H1 (cell line): ENCODE data around the gene TSPEAR. TPM values are rescaled to one million over a fixed set of nuclear protein-coding genes. Genes with fewer than 3 reads are reported as not detected.

Experiments
- CTCF ChIA-PET: fragments of 300-600 bp; sonication (Branson Sonifier 250); formaldehyde crosslinking; loops from one replicate; lab custom pipeline; 2021; ENCODE audit not compliant: partially characterized antibody; lab: Charles Lee
- POLR2A ChIA-PET: fragments of 300-600 bp; sonication (Branson Sonifier 250); formaldehyde crosslinking; loops from one replicate; lab custom pipeline; 2021; ENCODE audit warnings: inconsistent platforms; ENCODE audit not compliant: partially characterized antibody; lab: Charles Lee
- DNase-seq, 2 experiments: peaks; one replicate each; pipeline versions ENCODE4 v3.0.0 to v3.0.0-alpha.2; 2010 to 2022; ENCODE audit warnings: low spot score in 2 of 2, low read depth in 1 of 2, mixed read lengths in 1 of 2
- FAIRE-seq: peaks from 2 replicates; lab custom pipeline; 2011; peaks lifted over from hg19 to GRCh38; lab: Jason Lieb, UNC
- H2AFZ ChIP-seq: 2 replicates; pipeline ENCODE4 v1.8.1; 2012; ENCODE audit warnings: low read length, inconsistent platforms
- H2AK5ac ChIP-seq: 2 replicates; pipeline ENCODE4 v1.6.1; 2013; ENCODE audit warnings: low read depth, low read length
- H2BK120ac ChIP-seq: replicated peaks from 2 replicates; pipeline ENCODE3; 2013; ENCODE audit warnings: low read depth, low read length, inconsistent platforms
- H2BK12ac ChIP-seq: 2 replicates; pipeline ENCODE4 v1.6.1; 2013; ENCODE audit warnings: low read depth, low read length
- H2BK15ac ChIP-seq: 2 replicates; pipeline ENCODE4 v1.6.1; 2013; ENCODE audit warnings: low read length
- H2BK20ac ChIP-seq: 2 replicates; pipeline ENCODE4 v1.6.1; 2013; ENCODE audit warnings: low read length
- H2BK5ac ChIP-seq: 2 replicates; pipeline ENCODE4 v1.6.1; 2013; ENCODE audit warnings: low read depth, low read length
- H3K14ac ChIP-seq: 2 replicates; pipeline ENCODE4 v1.6.1; 2013; ENCODE audit warnings: inconsistent platforms; ENCODE audit not compliant: insufficient read length
- H3K18ac ChIP-seq: 2 replicates; pipeline ENCODE4 v1.6.1; 2013; ENCODE audit warnings: low read length; ENCODE audit errors: extremely low read depth
- H3K23ac ChIP-seq: 2 replicates; pipeline ENCODE4 v1.6.1; 2013; ENCODE audit warnings: inconsistent platforms; ENCODE audit not compliant: insufficient read length
- H3K23me2 ChIP-seq: 2 replicates; pipeline ENCODE4 v1.6.1; 2013; ENCODE audit warnings: low read depth, low read length
- H3K27ac ChIP-seq: 2 replicates; pipeline ENCODE4 v1.6.1; 2011; ENCODE audit warnings: low read depth, low read length, inconsistent platforms
- H3K27me3 ChIP-seq, 4 experiments: replicated peaks in 1 of 4; 1 replicate in 1 of 4; 2 replicates in 3 of 4; pipeline versions ENCODE4 v1.6.1 to v1.8.1; 2011 to 2013; ENCODE audit warnings: low read length in 3 of 4, mild to moderate bottlenecking in 3 of 4, inconsistent platforms in 2 of 4, mixed read lengths in 2 of 4, moderate library complexity in 1 of 4; ENCODE audit not compliant: control insufficient read depth in 3 of 4, insufficient read depth in 3 of 4; ENCODE audit errors: extremely low read depth in 1 of 4
- H3K36me3 ChIP-seq, 4 experiments: 2 replicates each; pipeline versions ENCODE4 v1.6.1 to v1.8.1; 2011 to 2013; ENCODE audit warnings: mild to moderate bottlenecking in 4 of 4, low read length in 3 of 4, moderate library complexity in 2 of 4, control low read depth in 1 of 4, inconsistent platforms in 1 of 4; ENCODE audit not compliant: insufficient read depth in 4 of 4, control insufficient read depth in 2 of 4
- H3K4ac ChIP-seq: replicated peaks from 2 replicates; pipeline ENCODE3; 2013; ENCODE audit warnings: low read length, low read depth, mixed read lengths, inconsistent platforms; ENCODE audit not compliant: insufficient read length
- H3K4me1 ChIP-seq, 4 experiments: replicated peaks in 1 of 4; 1 replicate in 1 of 4; 2 replicates in 3 of 4; pipeline versions ENCODE4 v1.6.1 to v1.8.1; 2011 to 2013; ENCODE audit warnings: low read length in 3 of 4, inconsistent platforms in 2 of 4, mixed read lengths in 1 of 4; ENCODE audit not compliant: insufficient read depth in 4 of 4, control insufficient read depth in 3 of 4
- H3K4me2 ChIP-seq, 2 experiments: 2 replicates each; pipeline versions ENCODE4 v1.6.1 to v1.8.1; 2011 to 2013; ENCODE audit warnings: low read depth in 2 of 2, low read length in 2 of 2, control low read depth in 1 of 2, inconsistent platforms in 1 of 2, mild to moderate bottlenecking in 1 of 2; ENCODE audit not compliant: insufficient read depth in 1 of 2
- H3K4me3 ChIP-seq, 4 experiments: fragments of 200-600, 300-600 bp in 1 of 4; sonication (generic), shearing (Covaris generic), sonication (Bioruptor Twin) in 1 of 4; 2 replicates each; pipeline versions ENCODE4 v1.5.1 to v1.8.1; 2011 to 2016; ENCODE audit warnings: low read length in 4 of 4, low read depth in 3 of 4, control low read depth in 2 of 4, inconsistent platforms in 2 of 4, mild to moderate bottlenecking in 2 of 4, mixed read lengths in 1 of 4, moderate library complexity in 1 of 4; ENCODE audit not compliant: insufficient read depth in 2 of 4; ENCODE audit errors: extremely low read depth in 1 of 4
- H3K56ac ChIP-seq: replicated peaks from 2 replicates; pipeline ENCODE3; 2013; ENCODE audit warnings: low read depth, mild to moderate bottlenecking, mixed read lengths, low read length, inconsistent platforms; ENCODE audit not compliant: insufficient read length
- H3K79me1 ChIP-seq: 2 replicates; pipeline ENCODE4 v1.6.1; 2013; ENCODE audit warnings: low read depth, low read length, control low read depth
- H3K79me2 ChIP-seq, 2 experiments: 2 replicates each; pipeline versions ENCODE4 v1.6.1 to v1.8.1; 2012 to 2013; ENCODE audit warnings: low read length in 2 of 2, mild to moderate bottlenecking in 2 of 2, inconsistent platforms in 1 of 2; ENCODE audit not compliant: insufficient read depth in 2 of 2, control insufficient read depth in 1 of 2
- H3K9ac ChIP-seq, 4 experiments: replicated peaks in 1 of 4; 1 replicate in 1 of 4; 2 replicates in 3 of 4; pipeline versions ENCODE4 v1.6.1 to v1.8.1; 2011 to 2013; ENCODE audit warnings: low read depth in 3 of 4, low read length in 3 of 4, control low read depth in 2 of 4, mild to moderate bottlenecking in 2 of 4, moderate library complexity in 2 of 4, inconsistent platforms in 1 of 4; ENCODE audit errors: extremely low read depth in 1 of 4
- H3K9me3 ChIP-seq, 2 experiments: 2 replicates each; pipeline versions ENCODE4 v1.6.1 to v1.8.1; 2012 to 2013; ENCODE audit warnings: mild to moderate bottlenecking in 2 of 2, moderate library complexity in 2 of 2, control low read depth in 1 of 2, inconsistent platforms in 1 of 2, low read depth in 1 of 2, low read length in 1 of 2, mixed read lengths in 1 of 2; ENCODE audit not compliant: insufficient read depth in 2 of 2
- H4K20me1 ChIP-seq, 2 experiments: replicated peaks in 1 of 2; 2 replicates each; pipeline versions ENCODE3 to v1.8.1; 2011 to 2013; ENCODE audit warnings: inconsistent platforms in 2 of 2, low read length in 2 of 2, mild to moderate bottlenecking in 1 of 2; ENCODE audit not compliant: insufficient read depth in 2 of 2, control insufficient read depth in 1 of 2
- H4K5ac ChIP-seq: 2 replicates; pipeline ENCODE4 v1.6.1; 2013; ENCODE audit warnings: low read length, low read depth, mixed read lengths, inconsistent platforms; ENCODE audit not compliant: insufficient read length
- H4K8ac ChIP-seq: 2 replicates; pipeline ENCODE4 v1.8.0; 2013; ENCODE audit warnings: mild to moderate bottlenecking, moderate library complexity, low read length, inconsistent platforms; ENCODE audit not compliant: insufficient read depth; ENCODE audit errors: extremely low read depth
- H4K91ac ChIP-seq: replicated peaks from 2 replicates; pipeline ENCODE3; 2013; ENCODE audit warnings: low read length, mixed read lengths, inconsistent platforms; ENCODE audit not compliant: insufficient read length
- CBX5 ChIP-seq: fragments of 300-800, 300-1000 bp; sonication (generic); IDR thresholded peaks from 2 replicates; pipeline ENCODE4 v1.7.1; 2016; ENCODE audit warnings: antibody characterized with exemption, low read length, low read depth
- EGR1 ChIP-seq: IDR thresholded peaks from 2 replicates; pipeline ENCODE4 v1.6.1; 2011; ENCODE audit warnings: low read depth, low read length, borderline replicate concordance
- GABPA ChIP-seq: IDR thresholded peaks from 2 replicates; pipeline ENCODE4 v1.6.1; 2011; ENCODE audit warnings: mild to moderate bottlenecking, low read length, moderate library complexity, borderline replicate concordance; ENCODE audit not compliant: insufficient read depth
- GTF2F1 ChIP-seq: IDR thresholded peaks from 2 replicates; pipeline ENCODE4 v1.6.1; 2012; ENCODE audit warnings: low read depth, low read length, improper control_type of control experiment, borderline replicate concordance
- JUND ChIP-seq: IDR thresholded peaks from 2 replicates; pipeline ENCODE4 v1.6.1; 2011; ENCODE audit warnings: mild to moderate bottlenecking, improper control_type of control experiment, low read length
- KDM1A ChIP-seq: fragments of 200-600, 300-600 bp; sonication (generic); IDR thresholded peaks from 2 replicates; pipeline ENCODE4 v1.7.1; 2016; ENCODE audit warnings: mild to moderate bottlenecking, low read length, borderline replicate concordance
- POLR2A ChIP-seq, 2 experiments: IDR thresholded peaks; 1 replicate in 1 of 2; 2 replicates in 1 of 2; pipeline ENCODE4 v1.6.1; 2011; ENCODE audit warnings: low read depth in 2 of 2, low read length in 2 of 2, mild to moderate bottlenecking in 2 of 2; ENCODE audit errors: control extremely low read depth in 1 of 2
- RAD21 ChIP-seq, 2 experiments: IDR thresholded peaks in 1 of 2; conservative IDR thresholded peaks in 1 of 2; 2 replicates each; pipeline ENCODE4 v1.6.1; 2011; ENCODE audit warnings: low read depth in 2 of 2, low read length in 2 of 2, improper control_type of control experiment in 1 of 2, inconsistent platforms in 1 of 2, mild to moderate bottlenecking in 1 of 2, moderate library complexity in 1 of 2
- SP4 ChIP-seq: IDR thresholded peaks from 2 replicates; pipeline ENCODE4 v1.6.1; 2012; ENCODE audit warnings: low read length, inconsistent platforms
- TAF7 ChIP-seq: optimal IDR thresholded peaks from 2 replicates; pipeline ENCODE3; 2011; ENCODE audit warnings: low read depth, mild to moderate bottlenecking, inconsistent platforms, low read length, moderate library complexity, borderline replicate concordance
- TCF12 ChIP-seq: IDR thresholded peaks from 2 replicates; pipeline ENCODE4 v1.6.1; 2011; ENCODE audit warnings: low read depth, mild to moderate bottlenecking, low read length
- YY1 ChIP-seq: IDR thresholded peaks from 2 replicates; pipeline ENCODE4 v1.6.1; 2011; ENCODE audit warnings: low read depth, mild to moderate bottlenecking, low read length
- WGBS, 2 experiments: shearing (Covaris generic) in 1 of 2; methylation state at CpG; one replicate each; pipeline versions ENCODE4 v1.1.6 to v1.1.7; 2013 to 2015; ENCODE audit warnings: low lambda C conversion rate in 2 of 2, mixed read lengths in 2 of 2, inconsistent platforms in 1 of 2, low coverage in 1 of 2, missing lambda C conversion rate in 1 of 2; ENCODE audit not compliant: insufficient replicate concordance in 2 of 2, insufficient coverage in 1 of 2, insufficient read length in 1 of 2; ENCODE audit errors: extremely low coverage in 1 of 2, missing lambda C conversion rate in 1 of 2; 5-methylcytosine and 5-hydroxymethylcytosine counted together
- polyA plus RNA-seq, 7 experiments: library from polyadenylated mRNA; depleted of rRNA in 3 of 7; stranded (reverse) in 5 of 7; unstranded in 2 of 7; fragments of >200 nt in 5 of 7; fragments of 200-250 nt in 2 of 7; gene quantifications; 1 replicate in 5 of 7; 2 replicates in 1 of 7; 4 replicates in 1 of 7; pipeline versions ENCODE4 v1.2.1 to v1.2.3, GENCODE V29; 2011 to 2013; ENCODE audit warnings: missing spikeins in 2 of 7, mixed read lengths in 2 of 7
- total RNA-seq: library from RNA; stranded (reverse); fragmentation: NEBNext Ultra II Directional; extraction: Animal tissue kit (Norgen Biotek cat#: 25700); gene quantifications from 2 replicates; pipeline ENCODE4 v1.2.1, GENCODE V29; 2021

The TSPEAR gene
- total and polyA plus RNA-seq, 2 of the 8 experiments (the other 6 are each of a cell fraction or from before 2014, with no cell fraction given), result 0.58 to 0.89 TPM

- no peaks in the 10 kb centered on the region for H3K79me1 ChIP-seq
- no peak overlapping the region for H3K4me2 ChIP-seq
- H3K14ac ChIP-seq, result no peak overlapping the region
- H3K27ac ChIP-seq, result no peak overlapping the region
- H4K8ac ChIP-seq, result no peak overlapping the region
- H2BK20ac ChIP-seq, result no peak overlapping the region
- H3K18ac ChIP-seq, result peak overlapping the region; percentile 15; the same call in 1 of the 2 replicates
- no peak overlapping the region for H3K23ac ChIP-seq
- ChIA-PET CTCF (interaction anchor here (0.6 to 1.8 kb wide), 4 partner anchors 12 to 140 kb away, joined by 3 to 13 read pairs (median 4); no protein-coding TSS in a partner anchor), POLR2A (interaction anchor here (1.2 kb wide), 1 partner anchor 50 kb away, joined by 3 read pairs; the partner anchor contains the start of gene KRTAP10-2)
- 0 out of 2 replicates have a peak, but pooled peaks cover 2% of the 10 kb centered on the region for H3K23me2 ChIP-seq
- peaks cover 0 to 6% (median 2%) of the 10 kb centered on the region in 4 experiments; a peak in 4 of 7 replicates for H3K4me1 ChIP-seq
- DNase-seq, result peak in 1 of 2 experiments; percentile 43
- no peak overlapping the region for H3K4me3 ChIP-seq
- H3K9me3 ChIP-seq, result peaks cover 0 to 5% of the 10 kb centered on the region in 2 experiments; a peak in 1 of 4 replicates
- 81% methylated on average over 21 of the region's 23 CpGs; no CpG with 5 or more reads in 1 of the 2 experiments for WGBS, 2 experiments
- no peak overlapping the region for H3K56ac ChIP-seq
- H4K20me1 ChIP-seq, result no peaks in the 10 kb centered on the region
- no peak for FAIRE-seq
- no peak overlapping the region for H2AFZ ChIP-seq
- no peaks in the 10 kb centered on the region for H3K27me3 ChIP-seq
- no peak overlapping the region for H2BK5ac ChIP-seq
- H2BK15ac ChIP-seq, result no peak overlapping the region
- peak overlapping the region; percentile 37 for H4K5ac ChIP-seq
- peak overlapping the region; percentile 75; the same call in 1 of the 2 replicates for H2BK12ac ChIP-seq
- peak overlapping the region; percentile 33 for H2BK120ac ChIP-seq
- no peak overlapping the region for H3K4ac ChIP-seq
- H3K79me2 ChIP-seq, result no peaks in the 10 kb centered on the region
- peak overlapping the region; percentile 1; the same call in 1 of the 2 replicates for H2AK5ac ChIP-seq
- H3K36me3 ChIP-seq, result no peaks in the 10 kb centered on the region; a peak in 1 of 8 replicates
- H3K9ac ChIP-seq, result no peak overlapping the region
- H4K91ac ChIP-seq, result peak overlapping the region; percentile 12
- no peak for TF ChIP-seq YY1
- TF ChIP-seq RAD21 (IDR thresholded peaks at IDR 0.05 in 1 of 2, conservative IDR thresholded peaks at IDR 0.05 in 1 of 2; ENCODE audit: low read depth in 2 of 2, low read length in 2 of 2), result no peak
- TF ChIP-seq POLR2A (IDR thresholded peaks at IDR 0.05; ENCODE audit: control extremely low read depth in 1 of 2, low read depth in 2 of 2, low read length in 2 of 2), result no peak
- TF ChIP-seq CBX5, result no peak
- no peak for TF ChIP-seq KDM1A
- no peak for TF ChIP-seq EGR1
- TF ChIP-seq TCF12, result no peak
- no peak for TF ChIP-seq GABPA
- TF ChIP-seq TAF7, result no peak
- TF ChIP-seq GTF2F1, result no peak
- TF ChIP-seq JUND, result no peak
- no peak for TF ChIP-seq SP4
Measured at GRCh38 chr21:44601596-44602462, 109.5 kb downstream of the TSPEAR start.
